Measurements from ENCODE around the gene AKT1S1.
A peak's percentile ranks its signal among the peaks of the same experiment; 100 is the strongest.

AKT1S1 gene

GRCh38 chr19:49883094-49883493 is 5.9 kb upstream of the AKT1S1 start:
- DNase-seq (ENCODE audit: low read depth, low spot score), result no peak

- DNase-seq (ENCODE audit: low read depth, low spot score), result no peak
Observed at GRCh38 chr19:49882643-49883042, 5.5 kb upstream of the AKT1S1 start.

GRCh38 chr19:49881672-49882394 is 4.7 kb upstream of the AKT1S1 start:
- no peak for DNase-seq (ENCODE audit: low read depth, low spot score)

GRCh38 chr19:49881186-49881585 is 4.0 kb upstream of the AKT1S1 start:
- DNase-seq (ENCODE audit: low read depth, low spot score), result no peak

GRCh38 chr19:49880162-49880869 is 3.2 kb upstream of the AKT1S1 start:
- DNase-seq (ENCODE audit: low read depth, low spot score), result no peak

GRCh38 chr19:49879243-49879963 is 2.2 kb upstream of the AKT1S1 start:
- no peak for DNase-seq (ENCODE audit: low read depth, low spot score)

- DNase-seq (ENCODE audit: low read depth, low spot score), result no peak
Observed at GRCh38 chr19:49878744-49879070, 1.6 kb upstream of the AKT1S1 start.

- DNase-seq (ENCODE audit: low read depth, low spot score), result no peak
Observed at GRCh38 chr19:49877879-49878743, 956 bp upstream of the AKT1S1 start.

- no peak for DNase-seq (ENCODE audit: low read depth, low spot score)
Observed at GRCh38 chr19:49876422-49877019, 634 bp downstream of the AKT1S1 start.

- DNase-seq (ENCODE audit: low read depth, low spot score), result no peak
Observed at GRCh38 chr19:49875857-49876421, 1.2 kb downstream of the AKT1S1 start.

- DNase-seq (ENCODE audit: low read depth, low spot score), result no peak
Observed at GRCh38 chr19:49875177-49875576, 2.0 kb downstream of the AKT1S1 start.

- no peak for DNase-seq (ENCODE audit: low read depth, low spot score)
Observed at GRCh38 chr19:49874503-49875157, 2.5 kb downstream of the AKT1S1 start.

- DNase-seq (ENCODE audit: low read depth, low spot score), result no peak
Observed at GRCh38 chr19:49873834-49874233, 3.3 kb downstream of the AKT1S1 start.

GRCh38 chr19:49873129-49873521 is 4.0 kb downstream of the AKT1S1 start:
- DNase-seq (ENCODE audit: low read depth, low spot score), result no peak

GRCh38 chr19:49872245-49873128 is 4.7 kb downstream of the AKT1S1 start:
- no peak for DNase-seq (ENCODE audit: low read depth, low spot score)

GRCh38 chr19:49871349-49871985 is 5.7 kb downstream of the AKT1S1 start:
- DNase-seq (ENCODE audit: low read depth, low spot score), result no peak

GRCh38 chr19:49870309-49870901 is 6.8 kb downstream of the AKT1S1 start:
- no peak for DNase-seq (ENCODE audit: low read depth, low spot score)

- DNase-seq (ENCODE audit: low read depth, low spot score), result peak; percentile 100
Observed at GRCh38 chr19:49869484-49870308, 7.5 kb downstream of the AKT1S1 start.

Measured in iPS DF 19.7 (cell line).